ENCODE data around the gene PIGV. TPM values are rescaled to one million over a fixed set of nuclear protein-coding genes. Genes with fewer than 3 reads are reported as not detected.

Gene PIGV
- total RNA-seq, 2 experiments from 2014 or later, result 3.8 to 4.7 TPM

DNA sequence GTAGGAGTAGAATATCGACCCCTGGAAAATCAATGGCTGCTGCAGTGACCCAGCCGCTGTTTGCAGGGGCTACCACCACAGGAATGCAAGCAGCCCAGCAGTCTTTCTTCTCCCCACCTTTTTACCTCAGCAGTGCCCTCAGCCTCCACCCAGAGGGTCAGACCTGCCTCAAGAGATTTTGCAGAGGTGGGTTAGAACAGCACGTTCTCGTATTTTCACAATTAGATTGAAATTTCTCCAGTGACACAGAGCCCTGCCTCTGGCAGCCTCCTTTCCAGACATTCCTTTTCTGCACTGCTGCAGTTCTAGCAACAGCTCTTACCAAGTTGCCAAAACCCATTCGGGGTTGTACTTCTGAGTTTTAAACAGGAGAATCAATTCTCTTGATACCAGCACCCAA is 38.3 kb upstream of the PIGV start:
- POLR2A ChIA-PET, result no interaction called here
- Histone ChIP-seq H3K4me1 (ENCODE audit: insufficient read depth, low read length) (peaks cover 62% of the 10 kb centered on the region), H3K27me3 (ENCODE audit: control insufficient read depth in 1 of 2, insufficient read depth in 2 of 2, low read length in 2 of 2) (no peaks in the 10 kb centered on the region), H3K4me3 (ENCODE audit: low read length) (no peak overlapping the region), H3K9me3 (ENCODE audit: control insufficient read depth in 1 of 2, insufficient read depth in 1 of 2, low read length in 2 of 2) (no peaks in the 10 kb centered on the region), H3K36me3 (ENCODE audit: insufficient read depth, low read length) (peaks cover 80% of the 10 kb centered on the region), H3K27ac (ENCODE audit: low read depth in 1 of 2, low read length in 2 of 2) (no peak overlapping the region)
- intact Hi-C loops (cut with DNase I, micrococcal nuclease), result no loop called here
- CTCF ChIA-PET, result no interaction called here
- Mint-ChIP-seq H3K27me3 (no peaks in the 10 kb centered on the region), H3K4me3 (no peak overlapping the region), H3K27ac (peak overlapping the region; percentile 74), H3K9me3 (no peaks in the 10 kb centered on the region), H3K4me1 (ENCODE audit: low read depth) (peaks cover 90% of the 10 kb centered on the region), H3K36me3 (ENCODE audit: low read depth) (peaks cover 87% of the 10 kb centered on the region)
- no peak for DNase-seq
- no peak for ATAC-seq (ENCODE audit: poor library complexity)
- TF ChIP-seq, protein P1, sequence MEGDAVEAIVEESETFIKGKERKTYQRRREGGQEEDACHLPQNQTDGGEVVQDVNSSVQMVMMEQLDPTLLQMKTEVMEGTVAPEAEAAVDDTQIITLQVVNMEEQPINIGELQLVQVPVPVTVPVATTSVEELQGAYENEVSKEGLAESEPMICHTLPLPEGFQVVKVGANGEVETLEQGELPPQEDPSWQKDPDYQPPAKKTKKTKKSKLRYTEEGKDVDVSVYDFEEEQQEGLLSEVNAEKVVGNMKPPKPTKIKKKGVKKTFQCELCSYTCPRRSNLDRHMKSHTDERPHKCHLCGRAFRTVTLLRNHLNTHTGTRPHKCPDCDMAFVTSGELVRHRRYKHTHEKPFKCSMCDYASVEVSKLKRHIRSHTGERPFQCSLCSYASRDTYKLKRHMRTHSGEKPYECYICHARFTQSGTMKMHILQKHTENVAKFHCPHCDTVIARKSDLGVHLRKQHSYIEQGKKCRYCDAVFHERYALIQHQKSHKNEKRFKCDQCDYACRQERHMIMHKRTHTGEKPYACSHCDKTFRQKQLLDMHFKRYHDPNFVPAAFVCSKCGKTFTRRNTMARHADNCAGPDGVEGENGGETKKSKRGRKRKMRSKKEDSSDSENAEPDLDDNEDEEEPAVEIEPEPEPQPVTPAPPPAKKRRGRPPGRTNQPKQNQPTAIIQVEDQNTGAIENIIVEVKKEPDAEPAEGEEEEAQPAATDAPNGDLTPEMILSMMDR (IDR thresholded peaks at IDR 0.05), result no peak

DNA sequence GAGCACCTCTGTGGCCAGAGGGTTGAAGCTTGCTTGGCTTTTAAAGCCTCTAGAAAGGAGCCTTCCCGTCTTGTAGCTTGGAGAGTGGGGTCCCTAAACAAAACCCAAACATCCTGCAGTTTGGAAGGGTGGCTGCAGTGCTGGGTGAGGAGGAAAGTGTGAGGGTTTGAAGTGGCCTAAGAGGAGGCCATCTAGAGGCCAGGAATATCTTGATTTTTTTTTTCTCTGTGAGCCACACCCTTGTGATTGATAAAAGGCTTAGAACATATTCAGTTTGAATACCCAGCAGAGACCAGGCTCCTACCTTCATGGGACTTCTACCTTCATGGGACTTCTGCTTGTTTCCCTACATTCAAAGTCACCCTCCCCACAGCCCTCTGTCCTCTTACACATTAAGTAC is 37.3 kb upstream of the PIGV start:
- H3K27me3 ChIP-seq (ENCODE audit: control insufficient read depth in 1 of 2, insufficient read depth in 2 of 2, low read length in 2 of 2), result no peaks in the 10 kb centered on the region
- Mint-ChIP-seq H3K27ac (peak overlapping the region; percentile 74), H3K4me1 (ENCODE audit: low read depth) (peaks cover 89% of the 10 kb centered on the region), H3K4me3 (no peak overlapping the region), H3K9me3 (no peaks in the 10 kb centered on the region), H3K27me3 (no peaks in the 10 kb centered on the region), H3K36me3 (ENCODE audit: low read depth) (peaks cover 89% of the 10 kb centered on the region)
- intact Hi-C loops (cut with DNase I, micrococcal nuclease), result no loop called here
- CTCF ChIA-PET, result no interaction called here
- ATAC-seq (ENCODE audit: poor library complexity), result no peak
- no peak overlapping the region for H3K4me3 ChIP-seq (ENCODE audit: low read length)
- POLR2A ChIA-PET, result no interaction called here
- H3K27ac ChIP-seq (ENCODE audit: low read depth in 1 of 2, low read length in 2 of 2), result no peak overlapping the region
- no peak for DNase-seq
- H3K9me3 ChIP-seq (ENCODE audit: control insufficient read depth in 1 of 2, insufficient read depth in 1 of 2, low read length in 2 of 2), result no peaks in the 10 kb centered on the region
- TF ChIP-seq, protein P1 (IDR thresholded peaks at IDR 0.05), result no peak
- H3K4me1 ChIP-seq (ENCODE audit: insufficient read depth, low read length), result peaks cover 59% of the 10 kb centered on the region
- H3K36me3 ChIP-seq (ENCODE audit: insufficient read depth, low read length), result peaks cover 84% of the 10 kb centered on the region

DNA sequence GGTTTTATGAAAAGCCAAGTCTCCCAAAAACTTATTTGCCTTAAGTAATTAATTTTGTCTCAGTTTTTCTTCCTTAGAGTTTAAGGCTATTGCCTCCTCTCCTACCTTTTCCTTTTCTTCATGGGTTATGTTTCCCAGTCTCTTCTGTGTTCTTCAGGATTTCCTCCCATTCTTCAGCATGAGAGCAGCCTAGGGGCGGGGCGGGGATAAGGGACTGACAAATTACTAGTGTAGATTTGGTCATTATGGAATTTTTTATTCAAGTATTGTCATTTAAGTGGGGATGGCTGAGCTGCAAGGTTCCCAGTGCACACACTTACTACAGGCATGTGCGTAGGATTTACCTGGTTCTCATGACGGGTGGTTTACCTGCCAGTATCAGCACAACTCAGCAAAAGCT is 35.2 kb upstream of the PIGV start:
- Histone ChIP-seq H3K27me3 (ENCODE audit: control insufficient read depth in 1 of 2, insufficient read depth in 2 of 2, low read length in 2 of 2) (no peaks in the 10 kb centered on the region), H3K9me3 (ENCODE audit: control insufficient read depth in 1 of 2, insufficient read depth in 1 of 2, low read length in 2 of 2) (no peaks in the 10 kb centered on the region), H3K4me3 (ENCODE audit: low read length) (no peak overlapping the region), H3K36me3 (ENCODE audit: insufficient read depth, low read length) (peaks cover 79% of the 10 kb centered on the region), H3K4me1 (ENCODE audit: insufficient read depth, low read length) (peaks cover 39% of the 10 kb centered on the region), H3K27ac (ENCODE audit: low read depth in 1 of 2, low read length in 2 of 2) (no peak overlapping the region)
- intact Hi-C loops (cut with DNase I, micrococcal nuclease), result no loop called here
- Mint-ChIP-seq H3K9me3 (no peaks in the 10 kb centered on the region), H3K27ac (peak overlapping the region; percentile 74), H3K27me3 (no peaks in the 10 kb centered on the region), H3K36me3 (ENCODE audit: low read depth) (peaks cover 71% of the 10 kb centered on the region), H3K4me3 (no peak overlapping the region), H3K4me1 (ENCODE audit: low read depth) (peaks cover 73% of the 10 kb centered on the region)
- POLR2A ChIA-PET, result no interaction called here
- ATAC-seq (ENCODE audit: poor library complexity), result no peak
- TF ChIP-seq, protein P1 (IDR thresholded peaks at IDR 0.05), result no peak
- DNase-seq, result no peak
- CTCF ChIA-PET, result interaction anchor here (0.6 kb wide), 1 partner anchor 45 kb away, joined by 3 read pairs; no protein-coding TSS in a partner anchor
